K562 (cell line): ENCODE results near the gene NEK2. TPM values are rescaled to one million over a fixed set of nuclear protein-coding genes. Genes with fewer than 3 reads are reported as not detected.

Experiments
- ARID2 ChIP-seq: fragments of 450-650 bp; IDR thresholded peaks from 2 replicates; pipeline ENCODE4 v1.6.1; 2017; ENCODE audit warnings: antibody characterized with exemption, mild to moderate bottlenecking
- BMI1 ChIP-seq: fragments of 150-350 bp; IDR thresholded peaks from 2 replicates; pipeline ENCODE4 v1.6.1; 2014; ENCODE audit warnings: low read length
- ETV6 ChIP-seq, 3 experiments: fragments of 150-350 bp in 1 of 3; sonication (generic) in 1 of 3; formaldehyde crosslinking in 1 of 3; IDR thresholded peaks; 2 replicates each; pipeline versions ENCODE4 v1.6.1 to v1.8.0; 2014 to 2022; ENCODE audit warnings: borderline replicate concordance in 2 of 3, low read depth in 2 of 3, antibody characterized with exemption in 1 of 3, low read length in 1 of 3, mild to moderate bottlenecking in 1 of 3, missing genetic modification reagents in 1 of 3
- FOXA3 ChIP-seq, 2 experiments: fragments of 450-650 bp in 1 of 2; sonication (generic) in 1 of 2; formaldehyde crosslinking; IDR thresholded peaks in 1 of 2; conservative IDR thresholded peaks in 1 of 2; 2 replicates each; pipeline versions ENCODE4 v1.4.0 to v1.8.0; 2020 to 2022; ENCODE audit warnings: mild to moderate bottlenecking in 2 of 2, missing genetic modification reagents in 1 of 2
- GABPB2 ChIP-seq: fragments of 250-450 bp; sonication (Bioruptor Pico); conservative IDR thresholded peaks from 2 replicates; pipeline ENCODE4 v1.5.1; 2021; ENCODE audit warnings: mild to moderate bottlenecking
- JUND ChIP-seq, 2 experiments: IDR thresholded peaks; 2 replicates in 1 of 2; 3 replicates in 1 of 2; pipeline ENCODE4 v1.6.1; 2011; ENCODE audit warnings: borderline replicate concordance in 2 of 2, low read depth in 2 of 2, low read length in 2 of 2, improper control_type of control experiment in 1 of 2, missing biosample characterization in 1 of 2, missing genetic modification characterization in 1 of 2, missing genetic modification reagents in 1 of 2
- KAT7 ChIP-seq: sonication (generic); formaldehyde crosslinking; IDR thresholded peaks from 2 replicates; pipeline ENCODE4 v1.8.0; 2022; ENCODE audit warnings: missing genetic modification reagents, mild to moderate bottlenecking, borderline replicate concordance
- MED1 ChIP-seq: sonication (generic); formaldehyde crosslinking; IDR thresholded peaks from 2 replicates; pipeline ENCODE4 v1.8.1; 2023; ENCODE audit warnings: missing genetic modification reagents, borderline replicate concordance
- POLR2AphosphoS2 ChIP-seq: IDR thresholded peaks from 2 replicates; pipeline ENCODE4 v1.6.1; 2012; ENCODE audit warnings: low read length, improper control_type of control experiment
- SIRT6 ChIP-seq: IDR thresholded peaks from one replicate; pipeline ENCODE4 v1.6.1; 2012; ENCODE audit warnings: low read depth, mild to moderate bottlenecking, control low read depth, inconsistent platforms, low read length, moderate library complexity
- SMARCA5 ChIP-seq: fragments of 450-650 bp; IDR thresholded peaks from 2 replicates; pipeline ENCODE4 v1.6.1; 2016
- SREBF1 ChIP-seq: fragments of 150-350 bp; IDR thresholded peaks from 2 replicates; pipeline ENCODE4 v1.6.1; 2014; ENCODE audit warnings: antibody characterized with exemption, low read depth, low read length, borderline replicate concordance
- SRSF1 ChIP-seq: fragments of 200-400 bp; formaldehyde crosslinking; IDR thresholded peaks from 2 replicates; pipeline ENCODE4 v1.6.1; 2017; ENCODE audit warnings: mild to moderate bottlenecking, low read depth, low read length, moderate library complexity
- TCF7 ChIP-seq: sonication (generic); IDR thresholded peaks from 2 replicates; pipeline ENCODE4 v1.6.1; 2016; ENCODE audit warnings: antibody characterized with exemption, borderline replicate concordance
- TSC22D4 ChIP-seq: fragments of 450-650 bp; IDR thresholded peaks from 2 replicates; pipeline ENCODE4 v1.6.1; 2016; ENCODE audit warnings: missing genetic modification characterization, missing biosample characterization, control low read depth
- ZNF57 ChIP-seq: fragments of 450-650 bp; formaldehyde crosslinking; IDR thresholded peaks from 2 replicates; pipeline ENCODE4 v1.4.0; 2020; ENCODE audit warnings: mild to moderate bottlenecking, moderate library complexity
- ZNF589 ChIP-seq: fragments of 200-800 bp; sonication (Bioruptor generic); IDR thresholded peaks from 2 replicates; pipeline ENCODE4 v1.6.1; 2016; ENCODE audit warnings: low read depth, missing genetic modification characterization, missing compliant biosample characterization
- ZNF707 ChIP-seq: fragments of 250-450 bp; sonication (Bioruptor Pico); conservative IDR thresholded peaks from 2 replicates; pipeline ENCODE4 v1.8.0; 2022; ENCODE audit warnings: inconsistent platforms, mild to moderate bottlenecking, moderate library complexity
- polyA plus RNA-seq, 8 experiments: library from polyadenylated mRNA; depleted of rRNA in 4 of 8; stranded (reverse) in 5 of 8; unstranded in 3 of 8; fragments of >200 nt; fragmentation: Nextera tagmentation in 2 of 8; fragmentation: Illumina TruSeq in 1 of 8; extraction: Ambion mirVana in 2 of 8; extraction: Trizol in 1 of 8; gene quantifications; 2 replicates each; pipeline versions ENCODE4 v1.2.1 to v1.2.3, GENCODE V29; 2011 to 2014; ENCODE audit warnings: inconsistent platforms in 1 of 8, missing spikeins in 1 of 8
- total RNA-seq, 7 experiments: library from RNA; depleted of rRNA in 6 of 7; stranded (reverse); fragments of >200 nt in 6 of 7; fragmentation: Illumina TruSeq in 2 of 7; extraction: Trizol in 2 of 7; gene quantifications; 2 replicates each; pipeline versions ENCODE4 v1.2.1 to v1.2.3, GENCODE V29; 2011 to 2021; ENCODE audit warnings: low replicate concordance in 1 of 7
- TF ChIP-seq, protein P1 (sequence below): fragments of 250-450 bp; sonication (Bioruptor Pico); IDR thresholded peaks from 2 replicates; pipeline ENCODE4 v1.8.0; 2021; ENCODE audit warnings: borderline replicate concordance, mild to moderate bottlenecking, moderate library complexity; ENCODE audit not compliant: poor library complexity, severe bottlenecking
- TF ChIP-seq, protein P2 (sequence below): sonication (generic); formaldehyde crosslinking; IDR thresholded peaks from 2 replicates; pipeline ENCODE4 v1.8.0; 2022; ENCODE audit warnings: missing genetic modification reagents, mild to moderate bottlenecking, borderline replicate concordance
- TF ChIP-seq, protein P3 (sequence below), 3 experiments: fragments of 200-800 bp in 1 of 3; fragments of 250-450 bp in 1 of 3; fragments of 450-650 bp in 1 of 3; sonication (Bioruptor Pico) in 1 of 3; sonication (Bioruptor generic) in 1 of 3; formaldehyde crosslinking in 1 of 3; IDR thresholded peaks; 2 replicates each; pipeline versions ENCODE4 v1.6.1 to v1.8.0; 2016 to 2022; ENCODE audit warnings: mild to moderate bottlenecking in 2 of 3, missing genetic modification characterization in 2 of 3, missing compliant biosample characterization in 1 of 3, moderate library complexity in 1 of 3

The NEK2 gene
- total and polyA plus RNA-seq, 9 of the 15 experiments (the other 6 are each of a cell fraction or from before 2014, with no cell fraction given): 30.0 to 74.7 (median 66.4) TPM

GRCh38 chr1:211613951-211614350 is 61.5 kb downstream of the NEK2 start (continued):
- no peak for TF ChIP-seq ZNF589 (CRISPR knock-in tag)
- TF ChIP-seq SIRT6: no peak
- TF ChIP-seq FOXA3 (CRISPR knock-in tag; conservative IDR thresholded peaks at IDR 0.05 in 1 of 2, IDR thresholded peaks at IDR 0.05 in 1 of 2): no peak; a peak in 1 of 4 replicates
- TF ChIP-seq, protein P1, sequence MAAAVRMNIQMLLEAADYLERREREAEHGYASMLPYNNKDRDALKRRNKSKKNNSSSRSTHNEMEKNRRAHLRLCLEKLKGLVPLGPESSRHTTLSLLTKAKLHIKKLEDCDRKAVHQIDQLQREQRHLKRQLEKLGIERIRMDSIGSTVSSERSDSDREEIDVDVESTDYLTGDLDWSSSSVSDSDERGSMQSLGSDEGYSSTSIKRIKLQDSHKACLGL (CRISPR knock-in tag): no peak
- TF ChIP-seq SMARCA5: no peak
- TF ChIP-seq KAT7: 0 out of 2 replicates have a peak, but pooled peaks have one; percentile 9
- no peak for TF ChIP-seq SREBF1
- TF ChIP-seq GABPB2 (CRISPR knock-in tag): no peak
- no peak for TF ChIP-seq MED1 (CRISPR knock-in tag)
- TF ChIP-seq ZNF707 (CRISPR knock-in tag): no peak
- TF ChIP-seq, protein P2, sequence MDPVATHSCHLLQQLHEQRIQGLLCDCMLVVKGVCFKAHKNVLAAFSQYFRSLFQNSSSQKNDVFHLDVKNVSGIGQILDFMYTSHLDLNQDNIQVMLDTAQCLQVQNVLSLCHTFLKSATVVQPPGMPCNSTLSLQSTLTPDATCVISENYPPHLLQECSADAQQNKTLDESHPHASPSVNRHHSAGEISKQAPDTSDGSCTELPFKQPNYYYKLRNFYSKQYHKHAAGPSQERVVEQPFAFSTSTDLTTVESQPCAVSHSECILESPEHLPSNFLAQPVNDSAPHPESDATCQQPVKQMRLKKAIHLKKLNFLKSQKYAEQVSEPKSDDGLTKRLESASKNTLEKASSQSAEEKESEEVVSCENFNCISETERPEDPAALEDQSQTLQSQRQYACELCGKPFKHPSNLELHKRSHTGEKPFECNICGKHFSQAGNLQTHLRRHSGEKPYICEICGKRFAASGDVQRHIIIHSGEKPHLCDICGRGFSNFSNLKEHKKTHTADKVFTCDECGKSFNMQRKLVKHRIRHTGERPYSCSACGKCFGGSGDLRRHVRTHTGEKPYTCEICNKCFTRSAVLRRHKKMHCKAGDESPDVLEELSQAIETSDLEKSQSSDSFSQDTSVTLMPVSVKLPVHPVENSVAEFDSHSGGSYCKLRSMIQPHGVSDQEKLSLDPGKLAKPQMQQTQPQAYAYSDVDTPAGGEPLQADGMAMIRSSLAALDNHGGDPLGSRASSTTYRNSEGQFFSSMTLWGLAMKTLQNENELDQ: no peak
- TF ChIP-seq, protein P3, sequence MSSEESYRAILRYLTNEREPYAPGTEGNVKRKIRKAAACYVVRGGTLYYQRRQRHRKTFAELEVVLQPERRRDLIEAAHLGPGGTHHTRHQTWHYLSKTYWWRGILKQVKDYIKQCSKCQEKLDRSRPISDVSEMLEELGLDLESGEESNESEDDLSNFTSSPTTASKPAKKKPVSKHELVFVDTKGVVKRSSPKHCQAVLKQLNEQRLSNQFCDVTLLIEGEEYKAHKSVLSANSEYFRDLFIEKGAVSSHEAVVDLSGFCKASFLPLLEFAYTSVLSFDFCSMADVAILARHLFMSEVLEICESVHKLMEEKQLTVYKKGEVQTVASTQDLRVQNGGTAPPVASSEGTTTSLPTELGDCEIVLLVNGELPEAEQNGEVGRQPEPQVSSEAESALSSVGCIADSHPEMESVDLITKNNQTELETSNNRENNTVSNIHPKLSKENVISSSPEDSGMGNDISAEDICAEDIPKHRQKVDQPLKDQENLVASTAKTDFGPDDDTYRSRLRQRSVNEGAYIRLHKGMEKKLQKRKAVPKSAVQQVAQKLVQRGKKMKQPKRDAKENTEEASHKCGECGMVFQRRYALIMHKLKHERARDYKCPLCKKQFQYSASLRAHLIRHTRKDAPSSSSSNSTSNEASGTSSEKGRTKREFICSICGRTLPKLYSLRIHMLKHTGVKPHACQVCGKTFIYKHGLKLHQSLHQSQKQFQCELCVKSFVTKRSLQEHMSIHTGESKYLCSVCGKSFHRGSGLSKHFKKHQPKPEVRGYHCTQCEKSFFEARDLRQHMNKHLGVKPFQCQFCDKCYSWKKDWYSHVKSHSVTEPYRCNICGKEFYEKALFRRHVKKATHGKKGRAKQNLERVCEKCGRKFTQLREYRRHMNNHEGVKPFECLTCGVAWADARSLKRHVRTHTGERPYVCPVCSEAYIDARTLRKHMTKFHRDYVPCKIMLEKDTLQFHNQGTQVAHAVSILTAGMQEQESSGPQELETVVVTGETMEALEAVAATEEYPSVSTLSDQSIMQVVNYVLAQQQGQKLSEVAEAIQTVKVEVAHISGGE (CRISPR knock-in tag; IDR thresholded peaks at IDR 0.05): no peak
- no peak for TF ChIP-seq TSC22D4
- no peak for TF ChIP-seq ARID2
- no peak; the same call in 1 of the 2 replicates for TF ChIP-seq TCF7
- no peak for TF ChIP-seq ZNF57 (CRISPR knock-in tag)
- TF ChIP-seq POLR2AphosphoS2: no peak
- no peak for TF ChIP-seq BMI1
- no peak for TF ChIP-seq ETV6 (IDR thresholded peaks at IDR 0.05; ENCODE audit: borderline replicate concordance in 1 of 2, low read depth in 2 of 2, low read length in 1 of 2)
- TF ChIP-seq ETV6 (CRISPR knock-in tag; IDR thresholded peaks at IDR 0.05; ENCODE audit: borderline replicate concordance): no peak
- peak; percentile 73 for TF ChIP-seq JUND (IDR thresholded peaks at IDR 0.05; ENCODE audit: borderline replicate concordance, low read depth, low read length)
- TF ChIP-seq JUND (tag; IDR thresholded peaks at IDR 0.05; ENCODE audit: borderline replicate concordance, low read depth, low read length): peak; percentile 18; the same call in 1 of the 3 replicates
- TF ChIP-seq SRSF1: no peak
